IMR-90 (cell line): ENCODE results near the gene SHCBP1L. TPM values are rescaled to one million over a fixed set of nuclear protein-coding genes. Genes with fewer than 3 reads are reported as not detected.

Experiments
- ATAC-seq: fragments of 200-7000 bp; cut with Tn5 transposase; 2 replicates; pipeline ENCODE4 v1.9.1; 2020; ENCODE audit warnings: low read depth, mild to moderate bottlenecking, moderate library complexity
- BruUV-seq: library from RNA; stranded (reverse); fragments of 400-500 nt; replicated peaks from 2 replicates; lab custom pipeline; 2021; lab: Mats Ljungman, UMichigan
- CTCF ChIA-PET: fragments of 300-600 bp; formaldehyde crosslinking; extraction: SDS; loops from one replicate; lab custom pipeline; 2021; ENCODE audit warnings: antibody characterized with exemption; lab: Yijun Ruan, JAX
- POLR2A ChIA-PET: fragments of 300-600 bp; sonication (Branson Sonifier 250); formaldehyde crosslinking; loops from one replicate; lab custom pipeline; 2022; ENCODE audit warnings: antibody characterized with exemption; ENCODE audit not compliant: unreplicated experiment; lab: Charles Lee
- DNase-seq: peaks from one replicate; pipeline ENCODE4 v3.0.0; 2013
- H2AFZ ChIP-seq: replicated peaks from 2 replicates; pipeline ENCODE3; 2013; ENCODE audit warnings: low read length, mild to moderate bottlenecking; ENCODE audit not compliant: poor library complexity
- H2AK5ac ChIP-seq: 2 replicates; pipeline ENCODE4 v1.6.1; 2013; ENCODE audit warnings: low read depth, low read length, inconsistent platforms
- H2AK9ac ChIP-seq: replicated peaks from 2 replicates; pipeline ENCODE3; 2013; ENCODE audit warnings: mild to moderate bottlenecking, low read depth, low read length, moderate library complexity; ENCODE audit not compliant: poor library complexity
- H2BK120ac ChIP-seq: 2 replicates; pipeline ENCODE4 v1.6.1; 2013; ENCODE audit warnings: low read depth, low read length, inconsistent platforms
- H2BK15ac ChIP-seq: 3 replicates; pipeline ENCODE4 v1.6.1; 2013; ENCODE audit warnings: low read depth, low read length, inconsistent platforms
- H2BK20ac ChIP-seq: 2 replicates; pipeline ENCODE4 v1.6.1; 2013; ENCODE audit warnings: low read depth, mild to moderate bottlenecking, inconsistent platforms, low read length, moderate library complexity
- H2BK5ac ChIP-seq: 2 replicates; pipeline ENCODE4 v1.6.1; 2013; ENCODE audit warnings: mild to moderate bottlenecking, low read depth, low read length, inconsistent platforms; ENCODE audit not compliant: poor library complexity, severe bottlenecking
- H3K14ac ChIP-seq: replicated peaks from 2 replicates; pipeline ENCODE4 v1.6.1; 2013; ENCODE audit warnings: low read depth, low read length, inconsistent platforms
- H3K18ac ChIP-seq: 2 replicates; pipeline ENCODE4 v1.6.1; 2013; ENCODE audit warnings: low read depth, low read length, control low read depth
- H3K23ac ChIP-seq: 2 replicates; pipeline ENCODE4 v1.6.1; 2013; ENCODE audit warnings: low read depth, low read length, inconsistent platforms
- H3K27ac ChIP-seq: 2 replicates; pipeline ENCODE4 v1.5.1; 2013; ENCODE audit warnings: mild to moderate bottlenecking, control low read depth, low read length; ENCODE audit not compliant: insufficient read depth
- H3K27me3 ChIP-seq: 2 replicates; pipeline ENCODE4 v1.6.1; 2013; ENCODE audit warnings: low read length; ENCODE audit not compliant: control insufficient read depth, insufficient read depth
- H3K36me3 ChIP-seq: 2 replicates; pipeline ENCODE4 v1.6.1; 2013; ENCODE audit warnings: low read length, mixed read lengths; ENCODE audit not compliant: control insufficient read depth, insufficient read depth
- H3K4ac ChIP-seq: 2 replicates; pipeline ENCODE4 v1.6.1; 2013; ENCODE audit warnings: low read depth, low read length, inconsistent platforms
- H3K4me1 ChIP-seq: 2 replicates; pipeline ENCODE4 v1.6.1; 2013; ENCODE audit warnings: low read length, mixed read lengths; ENCODE audit not compliant: control insufficient read depth, insufficient read depth
- H3K4me2 ChIP-seq: 2 replicates; pipeline ENCODE4 v1.6.1; 2013; ENCODE audit warnings: low read depth, mild to moderate bottlenecking, control low read depth, low read length, moderate library complexity
- H3K4me3 ChIP-seq: 2 replicates; pipeline ENCODE4 v1.5.1; 2013; ENCODE audit warnings: low read depth, mild to moderate bottlenecking, control low read depth, low read length, moderate library complexity; ENCODE audit not compliant: insufficient read depth
- H3K56ac ChIP-seq: 2 replicates; pipeline ENCODE4 v1.6.1; 2013; ENCODE audit warnings: low read length, inconsistent platforms; ENCODE audit not compliant: insufficient read depth; ENCODE audit errors: extremely low read depth
- H3K79me1 ChIP-seq, 2 experiments: 2 replicates each; pipeline ENCODE4 v1.6.1; 2013; ENCODE audit warnings: low read length in 2 of 2, inconsistent platforms in 1 of 2, low read depth in 1 of 2
- H3K9ac ChIP-seq: 2 replicates; pipeline ENCODE4 v1.6.1; 2013; ENCODE audit warnings: low read depth, low read length, control low read depth
- H3K9me1 ChIP-seq: 2 replicates; pipeline ENCODE4 v1.6.1; 2013; ENCODE audit warnings: low read length, inconsistent platforms; ENCODE audit not compliant: insufficient read depth
- H3K9me3 ChIP-seq: 2 replicates; pipeline ENCODE4 v1.6.1; 2013; ENCODE audit warnings: low read length; ENCODE audit not compliant: control insufficient read depth, insufficient read depth
- H4K20me1 ChIP-seq: 2 replicates; pipeline ENCODE4 v1.6.1; 2013; ENCODE audit warnings: low read length, inconsistent platforms; ENCODE audit not compliant: insufficient read depth
- H4K5ac ChIP-seq: 2 replicates; pipeline ENCODE4 v1.6.1; 2013; ENCODE audit warnings: mild to moderate bottlenecking, low read depth, low read length, control low read depth
- H4K8ac ChIP-seq, 2 experiments: 2 replicates each; pipeline ENCODE4 v1.6.1; 2013; ENCODE audit warnings: low read depth in 2 of 2, low read length in 2 of 2, control low read depth in 1 of 2, inconsistent platforms in 1 of 2
- H4K91ac ChIP-seq: 2 replicates; pipeline ENCODE4 v1.6.1; 2013; ENCODE audit warnings: low read depth, low read length, inconsistent platforms; ENCODE audit not compliant: insufficient read depth
- BHLHE40 ChIP-seq: fragments of 150-350 bp; IDR thresholded peaks from 2 replicates; pipeline ENCODE4 v1.6.1; 2016; ENCODE audit warnings: mild to moderate bottlenecking, low read depth, low read length
- CEBPB ChIP-seq: IDR thresholded peaks from 2 replicates; pipeline ENCODE4 v1.6.1; 2012; ENCODE audit warnings: low read depth, low read length, improper control_type of control experiment
- CHD1 ChIP-seq: IDR thresholded peaks from 2 replicates; pipeline ENCODE4 v1.6.1; 2012; ENCODE audit warnings: low read depth, low read length, improper control_type of control experiment
- CTCF ChIP-seq: conservative IDR thresholded peaks from 2 replicates; pipeline ENCODE4 v1.5.1; 2012; ENCODE audit warnings: mild to moderate bottlenecking, low read depth, low read length, improper control_type of control experiment
- FOS ChIP-seq: fragments of 150-350 bp; IDR thresholded peaks from 2 replicates; pipeline ENCODE4 v1.6.1; 2016; ENCODE audit warnings: low read depth, low read length
- MAFK ChIP-seq: IDR thresholded peaks from 2 replicates; pipeline ENCODE4 v1.6.1; 2012; ENCODE audit warnings: low read depth, low read length, improper control_type of control experiment
- MAZ ChIP-seq: IDR thresholded peaks from 2 replicates; pipeline ENCODE4 v1.6.1; 2012; ENCODE audit warnings: low read depth, mild to moderate bottlenecking, low read length, improper control_type of control experiment, moderate library complexity, borderline replicate concordance
- NFE2L2 ChIP-seq: fragments of 150-350 bp; IDR thresholded peaks from 2 replicates; pipeline ENCODE4 v1.6.1; 2016; ENCODE audit warnings: low read depth, mild to moderate bottlenecking, low read length
- POLR2A ChIP-seq: IDR thresholded peaks from 2 replicates; pipeline ENCODE4 v1.6.1; 2012; ENCODE audit warnings: mild to moderate bottlenecking, low read depth, low read length
- RAD21 ChIP-seq: IDR thresholded peaks from 2 replicates; pipeline ENCODE4 v1.6.1; 2012; ENCODE audit warnings: low read length, improper control_type of control experiment
- RCOR1 ChIP-seq: IDR thresholded peaks from 2 replicates; pipeline ENCODE4 v1.6.1; 2012; ENCODE audit warnings: mild to moderate bottlenecking, low read length, improper control_type of control experiment; ENCODE audit not compliant: insufficient replicate concordance
- RFX5 ChIP-seq: IDR thresholded peaks from 2 replicates; pipeline ENCODE4 v1.8.0; 2012; ENCODE audit warnings: low read depth, mild to moderate bottlenecking, low read length, moderate library complexity
- SMC3 ChIP-seq: fragments of 150-350 bp; IDR thresholded peaks from 2 replicates; pipeline ENCODE4 v1.6.1; 2016; ENCODE audit warnings: low read depth, mild to moderate bottlenecking, antibody characterized with exemption, low read length, moderate library complexity
- USF2 ChIP-seq: fragments of 150-350 bp; IDR thresholded peaks from 2 replicates; pipeline ENCODE4 v1.6.1; 2017; ENCODE audit warnings: mild to moderate bottlenecking, antibody characterized with exemption, low read length, low read depth
- WGBS, 2 experiments: methylation state at CpG; one replicate each; pipeline versions ENCODE4 v1.1.5 to v1.1.7; 2013; ENCODE audit warnings: missing lambda C conversion rate in 2 of 2; ENCODE audit not compliant: insufficient read length in 1 of 2; ENCODE audit errors: extremely low coverage in 2 of 2; 5-methylcytosine and 5-hydroxymethylcytosine counted together
- dilution Hi-C: fragments of 300-500 bp; cut with HindIII; formaldehyde crosslinking; loops from one replicate; pipeline ENCODE4 v1.14.3; 2018; ENCODE audit warnings: low sequenced_read_pairs; ENCODE audit not compliant: unreplicated experiment
- in situ Hi-C: fragments of 300-500 bp; cut with MboI; formaldehyde crosslinking; loops from 3 replicates; pipeline ENCODE4 v1.14.3; 2019; ENCODE audit warnings: low sequenced_read_pairs, inconsistent platforms, mixed read lengths
- intact Hi-C: fragments of 100-400 bp; cut with micrococcal nuclease; formaldehyde crosslinking; loops from 2 replicates; pipeline ENCODE4 v1.10.0; 2022
- polyA plus RNA-seq, 3 experiments: library from polyadenylated mRNA; depleted of rRNA; stranded (reverse); fragments of >200 nt; gene quantifications; 2 replicates each; pipeline ENCODE4 v1.2.3, GENCODE V29; 2012; ENCODE audit warnings: low replicate concordance in 1 of 3
- total RNA-seq: library from RNA; depleted of rRNA; stranded (reverse); fragments of >200 nt; gene quantifications from 2 replicates; pipeline ENCODE4 v1.2.3, GENCODE V29; 2012

Gene SHCBP1L
- total and polyA plus RNA-seq, 2 of the 4 experiments (the other 2 are of a cell fraction): not detected

GRCh38 chr1:182957902-182958395 is 5.0 kb upstream of the SHCBP1L start:
- intact Hi-C loops: no loop called here
- Histone ChIP-seq H4K91ac (no peak overlapping the region), H4K5ac (no peak overlapping the region), H3K23ac (no peak overlapping the region), H2BK5ac (no peak overlapping the region), H2AK5ac (no peak overlapping the region), H3K4me3 (no peak overlapping the region), H4K8ac (no peak overlapping the region), H3K9ac (no peak overlapping the region), H4K20me1 (peaks cover 9% of the 10 kb centered on the region; the same call in 1 of the 2 replicates), H3K36me3 (no peaks in the 10 kb centered on the region), H3K4me2 (no peak overlapping the region), H3K9me3 (no peaks in the 10 kb centered on the region), H3K4ac (no peak overlapping the region), H3K9me1 (peaks cover 2% of the 10 kb centered on the region), H3K14ac (no peak overlapping the region), H3K79me1 (no peaks in the 10 kb centered on the region), H2BK20ac (no peak overlapping the region), H2AK9ac (no peak overlapping the region), H3K4me1 (peaks cover 2% of the 10 kb centered on the region; the same call in 1 of the 2 replicates), H3K18ac (no peak overlapping the region), H3K56ac (no peak overlapping the region), H2BK15ac (no peak overlapping the region), H3K27ac (no peak overlapping the region), H2BK120ac (no peak overlapping the region), H3K27me3 (peaks cover 4% of the 10 kb centered on the region), H2AFZ (no peak overlapping the region)
- ChIA-PET CTCF (no interaction called here), POLR2A (no interaction called here)
- TF ChIP-seq RAD21: no peak
- TF ChIP-seq MAZ: no peak
- no peak for TF ChIP-seq FOS
- no peak for TF ChIP-seq USF2
- no peak for TF ChIP-seq POLR2A
- TF ChIP-seq SMC3: no peak
- no peak for TF ChIP-seq RCOR1
- TF ChIP-seq MAFK: no peak
- TF ChIP-seq NFE2L2: no peak
- no peak for TF ChIP-seq CEBPB
- no peak for TF ChIP-seq CHD1
- no peak for TF ChIP-seq BHLHE40
- TF ChIP-seq RFX5: no peak
- no peak for TF ChIP-seq CTCF
- no peak for DNase-seq
- no TSS peak for BruUV-seq
- 92% methylated on average over 2 of the region's 11 CpGs; no CpG with 5 or more reads in 1 of the 2 experiments for WGBS, 2 experiments
- ATAC-seq: no peak
- in situ Hi-C loops: loop anchor here (5.0 to 25.0 kb wide), 3 partner anchors 64 to 279 kb away; partner anchors contain the start of gene LAMC1
- dilution Hi-C loops: no loop called here
